ENCODE measurements around the gene SGMS1. TPM values are rescaled to one million over a fixed set of nuclear protein-coding genes. Genes with fewer than 3 reads are reported as not detected.
A peak's percentile ranks its signal among the peaks of the same experiment; 100 is the strongest.

The SGMS1 gene
- total RNA-seq, 1 donor from 2014 or later: 24.1 TPM

DNA sequence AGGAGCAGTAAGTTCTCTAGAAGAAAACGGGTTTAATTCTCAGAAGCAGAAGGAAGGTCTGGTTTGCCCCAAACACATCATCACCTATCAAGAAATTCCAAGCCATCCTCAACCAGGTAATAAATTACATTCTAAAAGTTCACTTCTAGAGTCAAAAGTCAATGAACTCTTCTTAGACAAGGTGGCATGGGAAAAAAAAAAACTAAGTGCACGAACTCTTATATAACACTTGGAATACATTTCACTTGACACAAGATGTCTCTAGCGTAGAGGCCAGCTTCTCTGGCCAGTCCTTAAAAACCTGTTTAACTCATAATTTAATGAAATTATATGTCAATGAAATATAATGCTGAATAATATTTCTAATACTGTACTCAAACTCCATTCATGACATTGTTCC is 200.3 kb downstream of the SGMS1 start:
- H3K36me3 Mint-ChIP-seq (ENCODE audit: unreplicated experiment): no peaks in the 10 kb centered on the region
- no peaks in the 10 kb centered on the region for H3K27me3 Mint-ChIP-seq (ENCODE audit: unreplicated experiment)

DNA sequence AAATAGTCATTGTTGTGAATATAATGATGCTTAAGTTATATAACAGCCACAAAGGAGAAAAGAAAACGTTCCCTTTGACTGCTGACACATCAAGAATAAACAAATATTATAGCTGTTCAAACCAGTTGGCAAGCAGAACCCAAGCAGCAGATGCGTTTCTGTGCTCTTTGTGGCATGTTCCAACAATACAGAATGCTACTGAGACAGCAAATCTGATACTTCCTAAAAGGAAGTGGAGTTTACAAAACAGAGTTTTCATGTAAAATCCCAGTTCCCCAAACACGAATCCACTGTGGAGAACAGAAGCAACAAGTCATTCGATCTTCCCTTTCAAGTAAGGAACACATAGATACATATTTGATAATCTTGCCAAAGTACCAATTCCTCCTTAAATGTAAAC is 201.5 kb downstream of the SGMS1 start:
- Mint-ChIP-seq H3K27me3 (ENCODE audit: unreplicated experiment) (no peaks in the 10 kb centered on the region), H3K27ac (ENCODE audit: unreplicated experiment) (no peak overlapping the region), H3K4me1 (ENCODE audit: low read depth, unreplicated experiment) (peaks cover 5% of the 10 kb centered on the region), H3K9me3 (ENCODE audit: unreplicated experiment) (peaks cover 2% of the 10 kb centered on the region), H3K36me3 (ENCODE audit: unreplicated experiment) (no peaks in the 10 kb centered on the region), H3K4me3 (ENCODE audit: unreplicated experiment) (no peak overlapping the region)
- TF ChIP-seq, protein P1, sequence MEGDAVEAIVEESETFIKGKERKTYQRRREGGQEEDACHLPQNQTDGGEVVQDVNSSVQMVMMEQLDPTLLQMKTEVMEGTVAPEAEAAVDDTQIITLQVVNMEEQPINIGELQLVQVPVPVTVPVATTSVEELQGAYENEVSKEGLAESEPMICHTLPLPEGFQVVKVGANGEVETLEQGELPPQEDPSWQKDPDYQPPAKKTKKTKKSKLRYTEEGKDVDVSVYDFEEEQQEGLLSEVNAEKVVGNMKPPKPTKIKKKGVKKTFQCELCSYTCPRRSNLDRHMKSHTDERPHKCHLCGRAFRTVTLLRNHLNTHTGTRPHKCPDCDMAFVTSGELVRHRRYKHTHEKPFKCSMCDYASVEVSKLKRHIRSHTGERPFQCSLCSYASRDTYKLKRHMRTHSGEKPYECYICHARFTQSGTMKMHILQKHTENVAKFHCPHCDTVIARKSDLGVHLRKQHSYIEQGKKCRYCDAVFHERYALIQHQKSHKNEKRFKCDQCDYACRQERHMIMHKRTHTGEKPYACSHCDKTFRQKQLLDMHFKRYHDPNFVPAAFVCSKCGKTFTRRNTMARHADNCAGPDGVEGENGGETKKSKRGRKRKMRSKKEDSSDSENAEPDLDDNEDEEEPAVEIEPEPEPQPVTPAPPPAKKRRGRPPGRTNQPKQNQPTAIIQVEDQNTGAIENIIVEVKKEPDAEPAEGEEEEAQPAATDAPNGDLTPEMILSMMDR (IDR thresholded peaks at IDR 0.05; ENCODE audit: partially characterized antibody, unreplicated experiment): no peak
- DNase-seq: no peak

More for the DNA sequence above, 200.3 kb downstream of the SGMS1 start:
- Mint-ChIP-seq H3K4me3 (ENCODE audit: unreplicated experiment) (no peak overlapping the region), H3K9me3 (ENCODE audit: unreplicated experiment) (peaks cover 2% of the 10 kb centered on the region), H3K27ac (ENCODE audit: unreplicated experiment) (no peak overlapping the region), H3K4me1 (ENCODE audit: low read depth, unreplicated experiment) (peaks cover 5% of the 10 kb centered on the region)
- no peak for DNase-seq
- TF ChIP-seq, protein P1 (IDR thresholded peaks at IDR 0.05; ENCODE audit: partially characterized antibody, unreplicated experiment): no peak

DNA sequence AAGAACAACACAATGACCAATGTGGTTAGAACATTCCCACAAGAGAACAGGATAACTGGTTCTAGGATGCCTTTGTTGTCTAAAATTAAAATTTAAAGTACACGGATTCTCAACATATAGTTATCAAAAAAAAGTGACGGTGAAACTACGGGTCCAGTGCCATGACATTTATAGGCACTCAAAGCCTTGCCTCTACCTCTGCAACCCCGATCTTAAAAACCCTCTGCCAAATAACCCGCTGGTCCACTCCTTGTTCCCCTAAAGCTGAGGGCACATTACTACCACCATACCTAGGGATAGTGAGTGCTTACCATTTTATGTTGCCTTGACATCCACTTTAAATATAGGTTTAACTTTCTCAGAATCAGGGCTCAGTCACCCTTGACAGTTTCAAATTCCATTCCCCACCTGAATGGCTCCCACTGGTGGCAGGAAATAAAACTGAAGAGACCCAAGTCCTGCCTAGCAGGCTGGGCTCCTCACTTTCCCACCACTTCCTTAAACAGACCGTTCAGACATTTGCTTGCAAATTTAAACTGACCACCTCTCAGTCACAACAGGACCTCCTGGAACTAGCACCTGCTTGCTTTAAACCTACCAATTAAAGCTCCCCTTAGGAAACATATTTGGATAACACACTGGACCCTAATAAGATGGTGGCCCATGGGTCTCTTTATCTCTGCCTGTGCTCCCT is 202.6 kb downstream of the SGMS1 start:
- Mint-ChIP-seq H3K9me3 (ENCODE audit: unreplicated experiment) (peaks cover 2% of the 10 kb centered on the region), H3K4me1 (ENCODE audit: low read depth, unreplicated experiment) (peaks cover 5% of the 10 kb centered on the region), H3K36me3 (ENCODE audit: unreplicated experiment) (no peaks in the 10 kb centered on the region), H3K4me3 (ENCODE audit: unreplicated experiment) (no peak overlapping the region), H3K27me3 (ENCODE audit: unreplicated experiment) (no peaks in the 10 kb centered on the region), H3K27ac (ENCODE audit: unreplicated experiment) (no peak overlapping the region)
- TF ChIP-seq, protein P1 (IDR thresholded peaks at IDR 0.05; ENCODE audit: partially characterized antibody, unreplicated experiment): peak; percentile 73
- DNase-seq: peak; percentile 38

DNA sequence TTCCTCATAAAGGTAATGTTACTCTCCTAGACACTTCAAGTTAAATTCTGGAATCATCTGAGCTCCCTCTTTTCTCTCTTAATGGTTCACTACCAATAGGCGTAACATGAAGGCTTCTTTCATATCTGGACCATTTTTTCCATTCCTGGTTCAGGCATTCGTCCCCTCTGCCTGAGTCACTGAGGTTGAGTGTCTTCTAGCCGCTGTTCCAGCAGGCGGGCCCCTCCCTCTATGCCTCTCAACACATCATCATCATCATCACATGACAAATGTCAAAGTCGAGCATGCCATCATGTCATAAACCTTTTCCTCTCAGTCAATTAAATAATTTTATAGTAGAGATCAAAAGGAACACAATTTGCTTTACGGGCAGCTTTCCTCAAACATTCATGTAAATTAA is 203.6 kb downstream of the SGMS1 start:
- H3K27me3 Mint-ChIP-seq (ENCODE audit: unreplicated experiment): no peaks in the 10 kb centered on the region
- no peaks in the 10 kb centered on the region for H3K36me3 Mint-ChIP-seq (ENCODE audit: unreplicated experiment)

DNA sequence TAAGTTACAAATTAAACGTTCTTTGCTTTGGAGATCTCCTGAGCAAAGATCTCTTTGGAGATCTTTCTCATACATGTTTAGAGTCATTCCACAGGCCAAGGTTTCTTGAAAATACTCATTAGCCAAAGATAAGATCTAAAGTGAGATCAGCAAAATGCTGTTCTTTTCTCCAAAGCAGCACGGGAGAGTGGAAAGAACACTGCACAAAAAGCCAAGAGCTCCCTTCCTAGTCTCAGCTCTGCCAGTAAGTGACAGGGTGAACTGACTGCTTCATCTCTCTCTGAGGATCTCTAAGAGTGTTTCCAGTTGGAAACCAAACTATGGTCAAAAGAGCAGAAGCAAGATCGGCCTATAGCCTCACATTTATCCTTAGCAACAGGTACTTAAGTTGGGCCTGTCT is 204.0 kb downstream of the SGMS1 start:
- Mint-ChIP-seq H3K9me3 (ENCODE audit: unreplicated experiment) (peaks cover 2% of the 10 kb centered on the region), H3K4me3 (ENCODE audit: unreplicated experiment) (no peak overlapping the region)

More for the DNA sequence above, 203.6 kb downstream of the SGMS1 start:
- H3K9me3 Mint-ChIP-seq (ENCODE audit: unreplicated experiment): peaks cover 2% of the 10 kb centered on the region
- H3K4me3 Mint-ChIP-seq (ENCODE audit: unreplicated experiment): no peak overlapping the region
- H3K4me1 Mint-ChIP-seq (ENCODE audit: low read depth, unreplicated experiment): peaks cover 5% of the 10 kb centered on the region
- TF ChIP-seq, protein P1 (IDR thresholded peaks at IDR 0.05; ENCODE audit: partially characterized antibody, unreplicated experiment): no peak
- H3K27ac Mint-ChIP-seq (ENCODE audit: unreplicated experiment): no peak overlapping the region
- DNase-seq: no peak

More for the DNA sequence above, 204.0 kb downstream of the SGMS1 start:
- H3K4me1 Mint-ChIP-seq (ENCODE audit: low read depth, unreplicated experiment): peaks cover 5% of the 10 kb centered on the region
- TF ChIP-seq, protein P1 (IDR thresholded peaks at IDR 0.05; ENCODE audit: partially characterized antibody, unreplicated experiment): no peak
- no peak for DNase-seq
- no peaks in the 10 kb centered on the region for H3K36me3 Mint-ChIP-seq (ENCODE audit: unreplicated experiment)
- H3K27me3 Mint-ChIP-seq (ENCODE audit: unreplicated experiment): no peaks in the 10 kb centered on the region
- H3K27ac Mint-ChIP-seq (ENCODE audit: unreplicated experiment): no peak overlapping the region

All from glutamatergic neuron (in vitro differentiated cells).